Neuronal stem cell (in vitro differentiated cells): ENCODE measurements around the gene CATSPERD.

Experiments
- DNase-seq: peaks from one replicate; pipeline ENCODE4 v3.0.0-alpha.2; 2013; ENCODE audit warnings: low spot score
- H2AFZ ChIP-seq: one replicate; pipeline ENCODE4 v1.6.1; 2013; ENCODE audit warnings: mild to moderate bottlenecking, low read length, inconsistent platforms
- H2AK5ac ChIP-seq: 2 replicates; pipeline ENCODE4 v1.6.1; 2013; ENCODE audit warnings: low read depth, mild to moderate bottlenecking, inconsistent platforms, low read length, moderate library complexity, mixed read lengths
- H2BK120ac ChIP-seq: 2 replicates; pipeline ENCODE4 v1.6.1; 2013; ENCODE audit warnings: low read depth, mild to moderate bottlenecking, inconsistent platforms, low read length, moderate library complexity, mixed read lengths
- H2BK12ac ChIP-seq: one replicate; pipeline ENCODE4 v1.6.1; 2013; ENCODE audit warnings: low read length, inconsistent platforms
- H2BK15ac ChIP-seq: 2 replicates; pipeline ENCODE4 v1.6.1; 2013; ENCODE audit warnings: mild to moderate bottlenecking, low read length, inconsistent platforms, mixed read lengths
- H2BK5ac ChIP-seq: one replicate; pipeline ENCODE4 v1.6.1; 2013; ENCODE audit warnings: inconsistent platforms, mild to moderate bottlenecking, low read length, moderate library complexity
- H3K14ac ChIP-seq: one replicate; pipeline ENCODE4 v1.6.1; 2013; ENCODE audit warnings: low read length, inconsistent platforms
- H3K18ac ChIP-seq: 2 replicates; pipeline ENCODE4 v1.6.1; 2013; ENCODE audit warnings: low read length, inconsistent platforms
- H3K23ac ChIP-seq: 2 replicates; pipeline ENCODE4 v1.6.1; 2013; ENCODE audit warnings: low read depth, mild to moderate bottlenecking, mixed read lengths, low read length, inconsistent platforms; ENCODE audit not compliant: poor library complexity
- H3K27ac ChIP-seq: replicated peaks from 3 replicates; pipeline ENCODE4 v1.5.1; 2013; ENCODE audit warnings: low read length, inconsistent platforms
- H3K27me3 ChIP-seq, 3 experiments: 2 replicates each; pipeline ENCODE4 v1.6.1; 2013; ENCODE audit warnings: low read length in 3 of 3, mild to moderate bottlenecking in 2 of 3, inconsistent platforms in 1 of 3, low read depth in 1 of 3, mixed read lengths in 1 of 3, moderate library complexity in 1 of 3; ENCODE audit not compliant: control insufficient read depth in 3 of 3, insufficient read depth in 3 of 3
- H3K36me3 ChIP-seq, 2 donors: replicated peaks in 1 of 2; 2 replicates each; pipeline ENCODE4 v1.6.1; 2013; ENCODE audit warnings: low read length in 2 of 2; ENCODE audit not compliant: control insufficient read depth in 2 of 2, insufficient read depth in 2 of 2
- H3K4ac ChIP-seq: 2 replicates; pipeline ENCODE4 v1.6.1; 2013; ENCODE audit warnings: inconsistent platforms, mild to moderate bottlenecking, low read length, moderate library complexity
- H3K4me1 ChIP-seq, 2 donors: 1 replicate in 1 of 2; 2 replicates in 1 of 2; pipeline ENCODE4 v1.6.1; 2013; ENCODE audit warnings: low read length in 2 of 2, low read depth in 1 of 2; ENCODE audit not compliant: control insufficient read depth in 2 of 2, insufficient read depth in 1 of 2
- H3K4me2 ChIP-seq: one replicate; pipeline ENCODE4 v1.6.1; 2013; ENCODE audit warnings: mild to moderate bottlenecking, low read length, inconsistent platforms; ENCODE audit not compliant: insufficient read depth, poor library complexity, severe bottlenecking
- H3K4me3 ChIP-seq, 2 donors: 2 replicates each; pipeline ENCODE4 v1.5.1; 2013; ENCODE audit warnings: low read length in 2 of 2, mild to moderate bottlenecking in 2 of 2, inconsistent platforms in 1 of 2, moderate library complexity in 1 of 2
- H3K79me1 ChIP-seq: one replicate; pipeline ENCODE4 v1.6.1; 2013; ENCODE audit warnings: low read depth, mild to moderate bottlenecking, inconsistent platforms, low read length, moderate library complexity
- H3K9ac ChIP-seq: one replicate; pipeline ENCODE4 v1.6.1; 2013; ENCODE audit warnings: mild to moderate bottlenecking, low read depth, low read length, inconsistent platforms; ENCODE audit not compliant: poor library complexity
- H3K9me3 ChIP-seq, 2 donors: replicated peaks in 1 of 2; 2 replicates each; pipeline versions ENCODE3 to v1.6.1; 2013; ENCODE audit warnings: low read length in 2 of 2, mild to moderate bottlenecking in 2 of 2, inconsistent platforms in 1 of 2, low read depth in 1 of 2, mixed read lengths in 1 of 2, moderate library complexity in 1 of 2; ENCODE audit not compliant: control insufficient read depth in 2 of 2, insufficient read depth in 1 of 2
- H4K8ac ChIP-seq: one replicate; pipeline ENCODE4 v1.6.1; 2013; ENCODE audit warnings: low read depth, mild to moderate bottlenecking, inconsistent platforms, low read length, moderate library complexity
- H4K91ac ChIP-seq: one replicate; pipeline ENCODE4 v1.6.1; 2013; ENCODE audit warnings: low read length, low read depth, mild to moderate bottlenecking, inconsistent platforms; ENCODE audit not compliant: poor library complexity
- WGBS, 2 donors: extraction: QIAGEN DNeasy Blood & Tissue Kit; methylation state at CpG; one replicate each; pipeline ENCODE4 v1.1.7; 2013; ENCODE audit warnings: missing lambda C conversion rate in 2 of 2, mixed read lengths in 1 of 2; ENCODE audit not compliant: insufficient read length in 2 of 2, insufficient replicate concordance in 1 of 2; ENCODE audit errors: extremely low coverage in 2 of 2; 5-methylcytosine and 5-hydroxymethylcytosine counted together

Gene CATSPERD

GRCh38 chr19:5799247-5800241 lies 79.1 kb downstream of the CATSPERD start:
- H3K4me2 ChIP-seq = no peak overlapping the region
- H2BK12ac ChIP-seq = no peak overlapping the region
- peak overlapping the region; percentile 24 for H2BK5ac ChIP-seq
- H3K9ac ChIP-seq = peak overlapping the region; percentile 44
- H3K27me3 ChIP-seq = peaks cover 0 to 10% (median 2%) of the 10 kb centered on the region in 3 experiments
- H3K18ac ChIP-seq = peak overlapping the region; percentile 71
- H3K79me1 ChIP-seq = peaks cover 4% of the 10 kb centered on the region
- WGBS, 2 donors = no CpG with 5 or more reads among the region's 37 CpGs
- peak overlapping the region; percentile 45 for H2AFZ ChIP-seq
- peak overlapping the region; percentile 92 for H2BK15ac ChIP-seq
- H3K27ac ChIP-seq = no peak overlapping the region
- no peak overlapping the region for H4K8ac ChIP-seq
- H3K4ac ChIP-seq = peak overlapping the region; percentile 66
- H2BK120ac ChIP-seq = no peak overlapping the region
- no peak overlapping the region for H3K14ac ChIP-seq
- H3K36me3 ChIP-seq = no peaks in the 10 kb centered on the region
- peak overlapping the region; percentile 63 for H2AK5ac ChIP-seq
- H4K91ac ChIP-seq = no peak overlapping the region
- DNase-seq = no peak
- peaks cover 0 to 5% of the 10 kb centered on the region in 2 donors for H3K9me3 ChIP-seq
- peaks cover 15 to 24% of the 10 kb centered on the region in 2 donors for H3K4me1 ChIP-seq
- H3K23ac ChIP-seq = no peak overlapping the region
- no peak overlapping the region for H3K4me3 ChIP-seq

DNA sequence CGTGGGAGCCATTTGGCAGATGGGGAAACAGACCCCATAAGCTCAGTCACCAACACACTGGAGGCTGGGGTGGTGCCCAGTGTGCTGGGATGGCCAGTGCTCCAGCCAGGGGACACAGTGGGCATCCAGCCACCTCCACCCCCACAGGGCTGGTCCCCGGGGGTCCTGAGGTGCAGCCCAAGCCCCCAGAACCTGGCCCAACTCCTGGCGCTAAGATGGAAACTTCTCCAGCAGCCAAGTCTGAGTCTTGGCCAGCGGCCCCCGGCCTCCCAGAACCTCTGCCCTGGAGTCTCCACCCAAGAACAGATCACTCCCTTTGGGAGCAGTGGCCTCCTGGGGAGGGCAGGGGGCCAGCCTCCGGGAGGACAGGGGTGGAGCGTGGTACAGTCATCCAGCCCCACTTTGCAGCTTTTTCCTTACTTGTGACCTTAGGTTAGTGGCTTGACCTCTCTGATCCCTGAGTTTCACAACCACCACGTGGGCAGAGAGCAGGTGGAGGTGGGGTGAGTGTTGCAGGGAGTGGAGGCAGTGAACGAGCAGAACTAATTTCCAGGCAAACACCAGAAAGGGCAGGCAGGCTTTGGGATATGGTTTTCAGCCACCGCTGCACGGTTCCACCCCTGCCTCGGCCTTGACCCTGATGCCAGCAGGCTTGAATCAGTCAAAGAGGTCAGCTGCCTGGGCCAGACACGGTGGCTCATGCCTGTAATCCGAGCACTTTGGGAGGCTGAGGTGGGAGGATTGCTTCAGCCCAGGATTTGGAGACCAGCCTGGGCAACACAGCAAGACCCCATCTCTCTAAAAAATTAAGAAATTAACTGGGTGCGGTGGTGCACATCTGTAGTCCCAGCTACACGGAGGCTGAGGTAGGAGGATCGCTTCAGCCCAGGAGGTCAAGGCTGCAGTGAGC lies 80.2 kb downstream of the CATSPERD start:
- Histone ChIP-seq H3K4ac (no peak overlapping the region), H2BK120ac (no peak overlapping the region), H3K9ac (no peak overlapping the region), H3K4me3 (no peak overlapping the region), H3K27me3 (peaks cover 0 to 16% (median 7%) of the 10 kb centered on the region in 3 experiments), H4K8ac (no peak overlapping the region), H3K4me2 (no peak overlapping the region), H3K23ac (no peak overlapping the region), H3K36me3 (no peaks in the 10 kb centered on the region), H2BK15ac (peak overlapping the region; percentile 30), H3K14ac (no peak overlapping the region), H4K91ac (no peak overlapping the region), H3K4me1 (peaks cover 16 to 24% of the 10 kb centered on the region in 2 donors), H3K27ac (no peak overlapping the region), H3K79me1 (peaks cover 6% of the 10 kb centered on the region), H3K18ac (no peak overlapping the region), H2AFZ (no peak overlapping the region), H2BK5ac (peak overlapping the region; percentile 24), H2BK12ac (peak overlapping the region; percentile 82), H2AK5ac (peak overlapping the region; percentile 63), H3K9me3 (peaks cover 0 to 5% of the 10 kb centered on the region in 2 donors)
- no CpG with 5 or more reads among the region's 17 CpGs for WGBS, 2 donors
- DNase-seq = no peak

GRCh38 chr19:5801796-5802619 lies 81.6 kb downstream of the CATSPERD start:
- peak overlapping the region; percentile 8 for H3K23ac ChIP-seq
- no peak overlapping the region for H4K91ac ChIP-seq
- H3K4me1 ChIP-seq = peaks cover 20 to 32% of the 10 kb centered on the region in 2 donors
- peak overlapping the region; percentile 3 for H2AK5ac ChIP-seq
- H3K4me3 ChIP-seq = peak overlapping the region in 1 of 2 donors; percentile 5
- H2BK120ac ChIP-seq = no peak overlapping the region
- no peak overlapping the region for H2BK5ac ChIP-seq
- H3K9ac ChIP-seq = peak overlapping the region; percentile 34
- H3K18ac ChIP-seq = peak overlapping the region; percentile 76
- peaks cover 0 to 15% (median 13%) of the 10 kb centered on the region in 3 experiments for H3K27me3 ChIP-seq
- H3K4me2 ChIP-seq = peak overlapping the region; percentile 44
- H4K8ac ChIP-seq = no peak overlapping the region
- H3K27ac ChIP-seq = no peak overlapping the region
- no CpG with 5 or more reads among the region's 33 CpGs for WGBS, 2 donors
- H3K9me3 ChIP-seq = peaks cover 0 to 5% of the 10 kb centered on the region in 2 donors
- peak; percentile 71 for DNase-seq
- H3K14ac ChIP-seq = no peak overlapping the region
- no peaks in the 10 kb centered on the region for H3K36me3 ChIP-seq
- peaks cover 7% of the 10 kb centered on the region for H3K79me1 ChIP-seq
- H2BK12ac ChIP-seq = no peak overlapping the region
- H3K4ac ChIP-seq = no peak overlapping the region
- H2BK15ac ChIP-seq = peak overlapping the region; percentile 97
- H2AFZ ChIP-seq = peak overlapping the region; percentile 69
